GM19238 (cell line): ENCODE measurements around the gene SLC16A7.
"Not testable (repeated sequence)": the region's sequence is repeated elsewhere in the genome, so short reads cannot be mapped to it uniquely, and the experiment has no call there.

ENCODE experiments used
- DNase-seq: peaks from one replicate; pipeline ENCODE4 v3.0.0; 2011; ENCODE audit warnings: low spot score; ENCODE audit not compliant: insufficient read length

Gene SLC16A7

DNA sequence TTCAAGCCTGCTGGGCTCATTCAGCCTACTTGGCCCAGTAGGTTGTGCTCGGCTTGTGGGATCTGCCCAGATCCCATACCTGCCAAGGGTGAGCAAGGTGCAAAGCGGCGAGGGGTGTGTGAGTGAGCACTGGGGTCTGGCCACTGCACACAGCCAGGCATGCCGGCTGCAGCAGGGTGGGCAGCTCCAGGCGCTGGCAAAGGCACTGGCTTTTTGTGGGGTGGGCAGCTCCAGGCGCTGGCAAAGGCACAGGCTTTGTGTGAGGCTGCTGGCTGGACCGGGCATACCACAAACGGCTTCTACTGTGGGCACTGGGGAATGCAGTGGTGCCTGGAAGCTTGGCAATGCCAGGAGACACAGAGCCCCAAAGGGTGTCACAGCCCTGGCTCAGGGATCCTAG is 137.4 kb downstream of the SLC16A7 start:
- no peak for DNase-seq

DNA sequence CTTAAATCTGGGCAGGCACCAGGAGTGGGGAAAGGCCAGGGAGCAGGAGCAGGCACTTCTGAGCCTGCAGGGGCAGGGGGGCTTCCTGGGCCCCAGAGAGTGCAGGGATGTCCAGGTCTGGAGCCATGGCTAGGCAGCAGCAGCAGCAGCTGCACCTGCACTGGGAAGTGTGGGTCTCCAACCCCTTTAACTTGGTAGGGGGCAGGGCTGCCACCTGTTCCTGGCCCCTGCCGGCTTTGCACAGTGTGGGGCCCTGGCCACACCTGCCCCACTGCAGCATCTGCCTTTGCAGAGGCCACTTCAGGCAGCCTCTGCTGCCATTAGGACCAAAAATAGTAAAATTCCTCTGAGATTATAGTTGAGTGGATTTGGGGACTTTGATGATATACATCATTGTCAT is 138.5 kb downstream of the SLC16A7 start:
- DNase-seq = no peak

DNA sequence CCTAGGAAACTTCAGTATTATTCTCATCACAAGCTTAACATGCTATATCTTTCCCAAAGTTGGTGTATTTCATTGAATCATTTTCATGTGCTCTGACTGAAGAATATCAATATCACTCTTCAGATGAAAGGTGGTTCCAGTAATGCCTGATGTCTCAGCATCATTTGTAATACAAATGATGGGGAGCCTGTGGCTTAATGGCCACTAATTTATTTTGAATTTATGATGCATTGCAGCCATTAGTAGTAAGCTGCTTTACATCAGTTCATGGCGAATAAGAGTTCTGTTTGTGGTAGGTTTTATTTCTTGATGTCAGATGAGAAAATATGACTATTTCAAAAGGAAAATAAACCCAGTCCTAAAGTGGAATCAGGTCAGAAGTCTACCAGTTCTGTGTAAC is 139.4 kb downstream of the SLC16A7 start:
- no peak for DNase-seq

DNA sequence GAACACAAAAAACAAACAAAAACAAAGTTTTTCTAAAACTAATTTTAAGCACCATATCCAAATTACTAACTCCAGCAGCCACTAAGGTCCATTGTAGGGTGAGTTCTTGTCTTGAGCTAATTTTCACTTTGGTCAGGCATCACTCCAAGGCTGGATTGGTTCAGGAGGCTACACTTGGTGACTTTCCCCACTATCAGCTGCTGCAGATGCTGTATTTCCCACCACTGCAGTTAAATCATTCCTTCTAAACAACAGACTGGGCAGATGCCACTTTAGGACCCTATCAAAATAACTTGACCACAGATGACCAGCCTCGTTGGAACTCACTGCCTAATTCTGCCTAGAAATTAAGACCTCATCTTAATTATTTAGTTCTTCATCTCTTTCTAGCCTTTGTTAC is 140.5 kb downstream of the SLC16A7 start:
- no peak for DNase-seq

DNA sequence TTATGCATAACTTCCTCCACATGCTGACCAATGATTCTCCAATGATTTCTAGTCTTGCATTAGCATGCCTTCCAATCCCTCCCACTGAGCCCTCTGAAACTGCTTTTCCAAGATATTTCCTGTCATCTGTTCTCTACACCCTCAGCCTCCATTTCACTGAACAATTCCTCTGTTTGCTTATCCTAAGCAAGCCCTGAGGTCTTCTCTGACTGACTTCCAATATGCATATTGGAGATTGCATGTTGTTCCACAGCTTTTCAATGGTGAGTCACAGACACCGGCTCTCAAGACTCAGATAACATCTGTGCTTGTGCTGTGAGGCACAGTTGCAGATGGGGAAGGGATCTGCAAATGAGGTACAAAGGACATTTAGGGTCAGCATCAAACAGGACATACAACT is 141.0 kb downstream of the SLC16A7 start:
- no peak for DNase-seq

DNA sequence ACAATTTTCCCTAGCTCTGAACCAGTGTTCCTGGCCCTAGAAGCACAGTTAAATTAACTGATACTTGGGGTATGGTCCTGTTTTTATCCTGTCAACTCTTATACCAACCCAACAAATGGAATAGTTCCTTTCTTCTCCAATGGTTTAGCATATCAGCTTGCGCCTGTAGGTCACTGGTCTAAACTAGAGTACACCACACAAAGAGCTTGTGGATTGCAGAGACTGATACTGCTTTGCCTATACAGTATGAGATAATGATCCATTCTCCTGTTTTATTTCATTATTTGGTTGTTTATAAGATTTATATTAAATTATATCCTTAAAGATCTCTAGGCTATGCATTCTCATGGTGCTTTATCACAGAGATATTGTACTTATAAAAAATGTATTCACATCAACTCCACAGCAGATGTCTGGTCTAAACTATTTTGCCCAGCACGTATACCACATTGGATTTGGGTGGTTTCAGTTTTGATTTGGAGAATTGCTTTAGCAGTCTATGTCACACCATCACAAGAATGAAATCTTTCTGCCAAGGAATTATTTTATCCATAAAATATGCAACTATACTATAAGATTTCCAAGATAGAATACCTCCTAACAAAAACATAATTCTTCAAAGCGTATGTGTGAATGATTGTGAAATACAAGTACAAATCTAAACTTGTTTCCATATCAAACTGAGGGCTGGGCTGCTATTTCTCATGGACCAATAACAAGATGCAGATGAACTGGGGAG is 142.1 kb downstream of the SLC16A7 start:
- DNase-seq = no peak

DNA sequence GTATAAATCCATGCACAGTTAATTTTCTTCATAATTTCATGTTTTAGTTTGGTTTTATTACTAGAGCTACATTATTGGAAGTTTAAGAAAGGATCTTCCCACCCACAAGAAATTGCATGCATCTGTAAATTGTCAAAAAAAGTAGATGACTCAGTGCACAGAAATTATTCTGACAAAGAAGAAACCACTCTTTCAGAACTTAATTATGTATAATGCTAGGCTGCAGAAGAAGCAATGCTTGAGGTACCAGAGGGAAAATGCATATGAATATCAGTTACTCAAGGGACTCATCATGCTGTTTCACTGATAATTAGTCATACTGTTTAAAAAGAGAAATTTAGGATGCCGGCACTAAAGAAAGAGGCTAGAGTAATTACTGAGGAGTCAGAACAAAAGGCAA is 147.0 kb downstream of the SLC16A7 start:
- no peak for DNase-seq

DNA sequence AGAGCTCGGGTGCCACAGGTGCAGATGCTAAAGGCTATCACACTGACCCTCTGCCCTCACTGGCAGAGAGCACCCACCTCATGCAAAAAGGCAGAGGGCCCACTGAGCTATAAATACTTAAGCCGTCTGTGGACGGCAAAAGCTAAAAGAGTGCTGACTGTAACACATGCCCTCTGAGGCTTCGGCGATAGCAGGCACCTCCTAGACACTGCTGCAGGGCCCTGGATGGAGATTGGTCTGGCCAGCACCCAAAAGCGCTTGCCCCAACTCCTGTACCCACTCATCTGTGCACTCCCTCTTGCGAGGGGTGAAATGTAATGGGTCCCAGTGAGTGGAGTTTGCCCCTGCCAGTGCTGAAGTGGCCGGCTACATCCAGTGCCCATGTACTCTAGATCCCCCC is 148.7 kb downstream of the SLC16A7 start:
- no peak for DNase-seq

DNA sequence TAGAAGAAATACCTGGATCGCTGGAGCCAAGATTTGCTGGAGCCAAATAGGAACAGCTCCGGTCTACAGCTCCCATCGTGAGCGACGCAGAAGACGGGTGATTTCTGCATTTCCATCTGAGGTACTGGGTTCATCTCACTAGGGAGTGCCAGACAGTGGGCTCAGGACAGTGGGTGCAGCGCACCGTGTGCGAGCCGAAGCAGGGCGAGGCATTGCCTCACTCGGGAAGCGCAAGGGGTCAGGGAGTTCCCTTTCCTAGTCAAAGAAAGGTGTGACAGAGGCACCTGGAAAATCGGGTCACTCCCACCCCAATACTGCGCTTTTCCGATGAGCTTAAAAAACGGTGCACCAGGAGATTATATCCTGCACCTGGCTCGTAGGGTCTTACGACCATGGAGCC is 155.3 kb downstream of the SLC16A7 start:
- DNase-seq = not testable (repeated sequence)

DNA sequence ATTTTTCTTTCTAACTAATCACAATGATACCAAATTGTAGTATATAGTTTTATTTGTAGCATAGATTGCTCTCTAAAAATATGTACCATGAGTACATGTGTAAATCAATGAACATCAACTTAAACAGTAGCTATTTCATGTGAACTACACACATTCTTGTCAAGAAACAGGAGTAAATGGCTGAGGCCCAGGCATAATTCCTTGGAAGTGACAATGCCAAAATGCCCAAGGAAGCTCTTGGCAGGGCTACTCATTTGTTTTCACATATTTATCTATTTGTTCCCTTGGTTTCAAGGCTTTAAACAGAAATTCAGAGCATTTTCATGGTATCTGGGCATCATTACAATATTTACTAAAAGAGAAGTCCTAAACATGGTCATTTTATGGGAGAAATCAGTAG is 165.7 kb downstream of the SLC16A7 start:
- no peak for DNase-seq

DNA sequence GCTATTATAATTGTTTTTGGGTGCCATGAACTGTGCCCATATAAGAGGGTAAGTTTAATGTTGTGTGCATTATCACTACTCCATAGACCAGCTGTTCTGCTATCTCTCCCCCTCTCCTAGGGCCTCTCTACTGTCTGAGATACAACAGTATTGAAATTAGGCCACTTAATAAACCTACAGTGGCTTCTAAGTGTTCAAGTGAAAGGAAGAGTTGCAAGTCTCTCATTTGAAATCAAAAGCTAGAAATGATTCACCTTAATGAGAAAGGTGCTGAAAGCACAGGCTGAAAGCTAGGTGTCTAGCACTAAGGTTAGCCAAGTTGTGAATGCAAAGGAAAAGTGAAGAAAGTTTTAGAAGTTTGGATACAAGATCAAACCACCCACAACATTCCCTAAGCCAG is 168.0 kb downstream of the SLC16A7 start:
- DNase-seq = no peak

DNA sequence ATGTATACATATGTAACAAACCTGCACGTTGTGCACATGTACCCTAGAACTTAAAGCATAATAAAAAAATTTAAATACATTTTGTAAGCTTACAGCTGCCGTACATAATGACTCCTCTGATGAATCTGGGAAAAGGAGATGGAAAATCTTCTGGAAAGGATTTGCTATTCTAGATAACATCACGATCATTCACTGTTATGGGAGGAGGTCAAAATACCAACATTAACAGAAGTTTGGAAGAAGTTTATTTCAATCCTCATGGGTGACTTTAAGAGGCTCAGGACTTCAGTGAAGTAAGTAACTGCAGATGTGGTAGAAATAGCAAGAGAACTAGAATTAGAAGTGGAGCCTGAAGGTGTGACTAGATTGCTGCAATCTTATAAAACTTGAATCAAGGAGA is 172.2 kb downstream of the SLC16A7 start:
- DNase-seq = no peak

DNA sequence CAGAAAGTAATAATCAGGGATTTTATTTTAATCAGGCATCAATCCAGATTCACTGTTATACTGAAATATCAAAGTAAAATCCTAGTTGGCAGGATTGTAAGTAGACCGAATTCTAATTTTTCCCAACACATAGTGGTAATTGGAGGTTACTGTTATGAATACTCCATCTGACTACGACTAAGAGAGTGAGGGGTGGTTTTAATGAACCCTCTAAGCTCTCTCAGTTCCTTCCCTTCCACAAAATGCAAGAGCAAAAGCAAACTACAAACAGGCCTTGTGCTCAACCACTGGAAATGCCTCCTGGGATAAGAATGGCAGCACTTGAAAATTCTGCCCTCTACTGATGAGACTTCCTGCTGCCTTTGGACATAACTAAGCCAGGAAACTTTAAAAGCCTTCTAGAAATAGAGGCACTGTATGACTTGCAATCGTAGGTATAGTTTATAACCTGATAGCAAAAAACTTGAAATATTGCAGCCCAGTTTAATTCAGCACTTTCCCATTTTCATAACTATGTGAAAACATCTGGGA is 184.8 kb downstream of the SLC16A7 start:
- DNase-seq = no peak

DNA sequence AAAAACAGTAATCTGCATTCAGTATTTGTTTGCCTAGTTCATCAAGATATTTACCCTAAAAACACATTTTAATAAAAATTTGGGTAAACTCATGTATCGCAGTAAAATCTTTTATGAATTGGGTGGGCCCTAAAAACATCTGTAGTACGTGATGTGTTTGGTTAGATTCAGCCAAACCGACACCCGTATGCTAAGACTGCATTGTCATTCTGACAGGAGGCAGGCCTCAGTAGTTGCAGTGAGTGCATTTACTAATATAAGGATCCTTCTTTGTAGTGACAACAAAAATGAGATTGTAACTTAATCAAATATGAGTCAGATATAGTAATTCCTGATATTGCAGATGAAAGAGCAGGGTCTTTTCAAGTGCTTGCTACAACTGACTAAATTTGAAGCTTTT is 191.8 kb downstream of the SLC16A7 start:
- no peak for DNase-seq

DNA sequence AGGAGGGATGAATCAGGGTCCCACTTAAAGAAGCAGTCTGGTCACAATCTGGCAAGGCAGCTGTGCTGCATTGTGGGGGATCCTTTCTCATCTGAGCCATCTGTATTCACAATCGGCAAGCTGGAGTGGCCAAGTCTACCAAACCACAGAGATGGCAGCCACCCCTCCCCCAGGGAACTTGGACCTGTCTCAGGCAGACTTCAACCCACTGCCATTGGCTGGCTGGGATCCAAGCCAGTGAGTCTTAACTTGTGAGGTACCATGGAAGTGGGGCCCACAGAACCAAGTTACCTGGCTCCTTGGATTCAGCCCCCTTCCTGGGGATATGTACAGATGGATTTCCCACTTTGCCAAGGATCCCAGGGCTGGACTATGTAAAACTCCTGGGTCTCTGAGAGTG is 196.8 kb downstream of the SLC16A7 start:
- no peak for DNase-seq

DNA sequence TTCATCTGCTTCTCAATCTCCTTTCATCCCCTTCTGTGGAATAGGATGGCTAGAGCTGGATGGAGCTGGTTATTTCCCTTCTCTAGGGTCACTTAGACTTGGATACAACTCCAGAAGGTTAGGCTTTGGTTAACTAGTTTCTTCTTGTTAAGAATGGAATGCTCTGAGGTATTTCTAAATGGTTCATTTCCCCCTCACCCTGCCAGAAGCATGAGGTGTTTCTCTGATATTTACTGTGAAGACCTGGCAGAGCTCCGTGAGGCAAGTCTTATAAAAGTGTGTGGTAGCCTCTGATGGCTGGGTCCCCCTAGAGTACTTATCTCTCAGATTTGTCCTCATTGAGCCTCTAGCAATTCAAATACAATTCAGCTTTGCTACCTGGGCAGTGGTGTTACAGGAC is 207.9 kb downstream of the SLC16A7 start:
- no peak for DNase-seq

DNA sequence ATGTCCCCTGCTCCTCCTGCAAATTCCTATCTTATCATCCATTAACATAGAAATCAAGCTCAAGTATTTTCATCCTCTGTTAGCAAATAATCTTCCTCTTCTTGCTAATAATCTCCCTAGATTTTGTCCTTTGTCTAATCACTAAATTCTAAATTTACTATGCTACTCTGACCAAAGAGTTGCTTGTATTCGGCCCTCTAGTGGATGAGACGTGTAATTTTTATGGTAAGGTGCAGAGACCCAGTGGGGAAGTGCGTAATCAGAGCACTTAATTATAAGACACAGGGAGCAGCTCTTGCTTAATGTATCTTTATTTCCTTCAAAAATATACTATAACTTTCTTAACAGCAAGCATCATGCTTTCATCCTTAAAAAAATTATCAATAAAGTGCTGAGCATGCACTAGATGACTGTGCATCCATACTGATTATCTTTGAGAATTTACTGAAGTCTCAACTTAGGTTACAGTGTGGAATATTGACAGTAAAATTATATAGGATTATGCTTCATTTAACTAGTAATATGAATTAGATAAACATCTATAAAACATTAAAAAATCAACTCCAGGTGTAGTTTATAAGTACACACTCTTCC is 212.6 kb downstream of the SLC16A7 start:
- peak; percentile 8 for DNase-seq

DNA sequence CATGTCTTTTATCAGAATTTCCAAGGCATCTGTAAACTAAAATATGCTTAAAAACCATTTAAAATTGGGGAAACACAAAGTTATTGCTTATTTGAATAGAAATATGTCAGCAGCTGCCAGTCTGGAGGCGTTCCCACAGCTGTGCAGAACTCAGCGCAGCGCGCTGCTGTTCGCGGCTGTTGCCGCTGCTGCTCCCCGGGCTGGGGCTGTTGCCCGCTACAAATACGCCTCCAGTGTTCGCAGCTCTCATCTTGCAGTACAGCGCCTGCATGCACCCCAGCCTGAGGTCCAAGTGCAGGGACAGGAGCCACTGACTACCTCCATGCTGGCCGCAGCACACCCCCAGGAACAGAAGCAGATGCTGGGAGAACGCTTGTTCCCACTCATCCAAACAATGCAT is 216.2 kb downstream of the SLC16A7 start:
- no peak for DNase-seq

DNA sequence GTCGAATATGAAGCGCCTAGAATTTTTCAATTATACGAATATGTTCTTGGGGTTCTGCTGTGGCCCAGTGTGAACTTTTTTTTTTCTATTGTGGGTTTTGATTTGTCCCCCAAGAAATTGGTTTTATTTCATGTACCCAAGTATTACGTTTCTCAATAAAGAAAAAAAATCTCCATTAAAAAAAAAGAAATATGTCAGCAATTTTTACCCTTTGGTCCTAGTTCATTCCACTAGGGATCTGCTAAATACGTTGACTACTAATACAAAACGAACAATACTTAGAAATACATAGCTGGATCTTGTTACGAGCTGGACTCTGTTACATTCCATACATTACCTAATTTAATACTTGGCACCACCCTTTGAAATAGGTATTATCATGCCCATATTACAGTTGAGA is 216.9 kb downstream of the SLC16A7 start:
- DNase-seq = no peak

DNA sequence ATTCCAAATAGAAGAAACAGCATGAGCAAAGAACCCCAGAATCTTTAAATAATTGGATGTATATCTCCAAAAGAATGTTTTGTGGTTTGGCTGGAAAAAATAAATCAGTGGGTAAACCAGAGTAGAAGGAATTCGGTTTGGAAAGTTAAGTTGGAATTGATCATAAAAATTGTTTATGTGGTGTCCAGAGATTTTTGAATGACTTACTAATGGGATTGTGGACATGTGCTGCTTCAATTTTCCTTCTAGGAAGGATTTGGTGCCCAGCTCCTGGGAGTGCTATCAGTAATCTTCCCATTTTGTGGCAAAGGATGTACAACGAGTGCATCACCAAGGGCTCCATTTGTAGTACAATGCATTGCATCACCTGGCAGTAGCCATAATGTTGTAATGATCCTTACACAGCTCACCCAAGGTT is 224.8 kb downstream of the SLC16A7 start:
- DNase-seq = no peak

DNA sequence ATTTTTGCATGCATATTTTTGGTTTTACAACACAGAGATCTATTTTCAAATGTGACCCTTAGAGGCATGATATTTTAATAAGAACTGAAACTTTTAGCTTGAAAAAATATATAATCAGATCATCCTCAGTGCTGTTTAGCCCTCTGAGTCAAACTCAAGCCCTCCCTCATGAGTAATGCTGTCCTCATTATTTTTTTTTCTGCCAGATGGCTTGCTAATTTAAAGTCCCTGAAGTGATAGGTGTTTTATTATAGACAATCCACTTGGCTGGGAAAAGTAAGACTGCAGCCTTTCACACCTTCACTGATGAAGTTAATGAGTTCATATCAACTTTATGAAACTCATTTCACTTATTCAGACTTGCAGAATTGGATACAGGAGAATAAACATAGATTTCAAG is 227.7 kb downstream of the SLC16A7 start:
- no peak for DNase-seq

DNA sequence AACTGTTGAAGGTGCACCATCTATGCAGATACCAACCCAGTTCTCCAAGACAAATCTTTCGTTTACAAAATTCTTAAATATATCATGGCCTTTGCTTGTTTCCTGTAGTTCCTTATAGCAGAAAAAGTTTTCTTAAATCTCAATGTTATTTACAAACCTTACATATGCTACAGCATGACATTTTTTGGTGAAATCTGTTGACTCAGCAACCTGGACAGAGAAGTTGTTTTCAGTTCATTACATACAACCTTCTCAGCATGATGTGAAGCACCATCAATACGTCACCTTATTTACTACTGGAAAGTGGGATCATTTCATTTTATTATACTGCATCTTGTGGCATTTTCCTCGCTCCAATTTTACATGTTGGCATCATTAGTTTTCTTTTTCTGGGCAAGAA is 231.9 kb downstream of the SLC16A7 start:
- DNase-seq = no peak

DNA sequence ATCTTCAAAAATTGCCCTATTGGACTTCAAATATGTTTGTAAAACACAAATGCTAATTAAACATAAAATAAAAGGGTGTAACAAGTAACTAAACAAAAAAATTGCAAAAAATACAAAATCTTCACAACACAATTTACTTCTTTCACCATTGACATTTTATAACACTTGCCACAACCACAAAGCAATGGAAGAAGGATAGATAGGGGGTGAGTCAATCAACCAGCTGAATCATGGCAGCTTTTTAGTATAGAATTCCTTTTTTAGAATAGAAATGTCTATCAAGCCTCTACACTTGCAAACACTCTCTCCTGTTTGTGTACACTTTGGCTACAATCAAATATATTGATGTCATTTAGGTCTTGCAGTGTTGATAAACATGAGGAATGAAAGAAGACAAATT is 232.7 kb downstream of the SLC16A7 start:
- no peak for DNase-seq
